Measurements from ENCODE around the gene TATDN2. TPM values are rescaled to one million over a fixed set of nuclear protein-coding genes. Genes with fewer than 3 reads are reported as not detected.

TATDN2 gene
- total RNA-seq, 1 experiment from 2014 or later = 30.4 TPM

GRCh38 chr3:10205451-10206165 is 42.7 kb upstream of the TATDN2 start:
- Histone ChIP-seq H3K9me3 (ENCODE audit: control insufficient read depth, insufficient read depth, low read depth, low read length) (no peaks in the 10 kb centered on the region), H3K4me3 (ENCODE audit: low read depth in 2 of 2, low read length in 2 of 2) (no peak overlapping the region), H3K36me3 (ENCODE audit: control insufficient read depth, insufficient read depth, low read length) (no peaks in the 10 kb centered on the region; the same call in 1 of the 2 replicates), H3K27ac (ENCODE audit: low read length) (peak overlapping the region; percentile 96), H3K4me1 (ENCODE audit: control insufficient read depth, insufficient read depth, low read length) (peaks cover 45% of the 10 kb centered on the region), H3K27me3 (ENCODE audit: control insufficient read depth, insufficient read depth, low read length) (no peaks in the 10 kb centered on the region)
- ChIA-PET POLR2A (interaction anchor here (0.6 kb wide), 3 partner anchors 17 to 53 kb away, joined by 3 to 4 read pairs (median 4); no protein-coding TSS in a partner anchor), CTCF (interaction anchor here (0.6 to 2.2 kb wide), 3 partner anchors 14 to 140 kb away, joined by 3 to 16 read pairs (median 6); no protein-coding TSS in a partner anchor)
- DNase-seq (ENCODE audit: low read depth, low spot score) (peak; percentile 92), ATAC-seq (peak; percentile 83)
- intact Hi-C loops (cut with micrococcal nuclease; ENCODE audit: unreplicated experiment) = no loop called here
- BruUV-seq (replicated peaks) = no TSS peak
- peak; percentile 63; the same call in 1 of the 2 replicates for TF ChIP-seq POLR2AphosphoS5 (IDR thresholded peaks at IDR 0.05; ENCODE audit: low read depth, low read length)
- TF ChIP-seq TCF7L2 (IDR thresholded peaks at IDR 0.05; ENCODE audit: low read depth, low read length) = no peak; the same call in 1 of the 2 replicates
- in situ Hi-C loops (cut with HindIII; ENCODE audit: low pct_unique_long_range_greater_than_20kb, low sequenced_read_pairs) = no loop called here

DNA sequence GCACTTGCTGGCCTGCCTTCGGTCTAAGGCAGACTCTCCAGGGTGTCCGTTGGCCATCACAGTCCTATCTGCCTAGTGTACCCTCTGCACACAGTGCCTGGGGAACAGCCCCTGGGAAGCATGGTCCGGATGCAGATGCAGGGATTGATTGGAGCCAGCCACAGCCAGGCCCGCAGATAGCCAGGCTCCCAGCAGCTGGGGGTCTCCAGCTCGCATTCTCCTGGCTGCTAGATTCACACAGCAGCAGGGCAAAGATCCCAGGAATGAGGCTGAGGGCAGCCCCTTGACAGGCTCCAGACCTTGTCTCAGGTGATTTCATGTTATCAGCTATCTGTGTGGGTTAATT is 42.1 kb upstream of the TATDN2 start:
- ChIA-PET CTCF (interaction anchor here (0.6 kb wide), 1 partner anchor 140 kb away, joined by 6 read pairs; no protein-coding TSS in a partner anchor), POLR2A (interaction anchor here (0.6 kb wide), 2 partner anchors 18 to 52 kb away, joined by 3 to 4 read pairs; no protein-coding TSS in a partner anchor)
- no peaks in the 10 kb centered on the region; the same call in 1 of the 2 replicates for H3K36me3 ChIP-seq (ENCODE audit: control insufficient read depth, insufficient read depth, low read length)
- no TSS peak for BruUV-seq (replicated peaks)
- intact Hi-C loops (cut with micrococcal nuclease; ENCODE audit: unreplicated experiment) = no loop called here
- TF ChIP-seq CTCF (IDR thresholded peaks at IDR 0.05) = no peak
- TF ChIP-seq POLR2AphosphoS5 (IDR thresholded peaks at IDR 0.05; ENCODE audit: low read depth, low read length) = no peak
- TF ChIP-seq TCF7L2 (IDR thresholded peaks at IDR 0.05; ENCODE audit: low read depth, low read length) = no peak
- TF ChIP-seq, protein P1, sequence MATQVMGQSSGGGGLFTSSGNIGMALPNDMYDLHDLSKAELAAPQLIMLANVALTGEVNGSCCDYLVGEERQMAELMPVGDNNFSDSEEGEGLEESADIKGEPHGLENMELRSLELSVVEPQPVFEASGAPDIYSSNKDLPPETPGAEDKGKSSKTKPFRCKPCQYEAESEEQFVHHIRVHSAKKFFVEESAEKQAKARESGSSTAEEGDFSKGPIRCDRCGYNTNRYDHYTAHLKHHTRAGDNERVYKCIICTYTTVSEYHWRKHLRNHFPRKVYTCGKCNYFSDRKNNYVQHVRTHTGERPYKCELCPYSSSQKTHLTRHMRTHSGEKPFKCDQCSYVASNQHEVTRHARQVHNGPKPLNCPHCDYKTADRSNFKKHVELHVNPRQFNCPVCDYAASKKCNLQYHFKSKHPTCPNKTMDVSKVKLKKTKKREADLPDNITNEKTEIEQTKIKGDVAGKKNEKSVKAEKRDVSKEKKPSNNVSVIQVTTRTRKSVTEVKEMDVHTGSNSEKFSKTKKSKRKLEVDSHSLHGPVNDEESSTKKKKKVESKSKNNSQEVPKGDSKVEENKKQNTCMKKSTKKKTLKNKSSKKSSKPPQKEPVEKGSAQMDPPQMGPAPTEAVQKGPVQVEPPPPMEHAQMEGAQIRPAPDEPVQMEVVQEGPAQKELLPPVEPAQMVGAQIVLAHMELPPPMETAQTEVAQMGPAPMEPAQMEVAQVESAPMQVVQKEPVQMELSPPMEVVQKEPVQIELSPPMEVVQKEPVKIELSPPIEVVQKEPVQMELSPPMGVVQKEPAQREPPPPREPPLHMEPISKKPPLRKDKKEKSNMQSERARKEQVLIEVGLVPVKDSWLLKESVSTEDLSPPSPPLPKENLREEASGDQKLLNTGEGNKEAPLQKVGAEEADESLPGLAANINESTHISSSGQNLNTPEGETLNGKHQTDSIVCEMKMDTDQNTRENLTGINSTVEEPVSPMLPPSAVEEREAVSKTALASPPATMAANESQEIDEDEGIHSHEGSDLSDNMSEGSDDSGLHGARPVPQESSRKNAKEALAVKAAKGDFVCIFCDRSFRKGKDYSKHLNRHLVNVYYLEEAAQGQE (IDR thresholded peaks at IDR 0.05; ENCODE audit: insufficient read depth in 1 of 2, low read depth in 2 of 2, low read length in 1 of 2) = no peak
- TF ChIP-seq SIN3A (IDR thresholded peaks at IDR 0.05; ENCODE audit: borderline replicate concordance, insufficient read depth, low read depth, low read length) = no peak
- in situ Hi-C loops (cut with HindIII; ENCODE audit: low pct_unique_long_range_greater_than_20kb, low sequenced_read_pairs) = no loop called here
- DNase-seq (ENCODE audit: low read depth, low spot score) = no peak
- ATAC-seq = peak; percentile 4; the same call in 1 of the 2 replicates
- peaks cover 44% of the 10 kb centered on the region for H3K4me1 ChIP-seq (ENCODE audit: control insufficient read depth, insufficient read depth, low read length)
- no peaks in the 10 kb centered on the region for H3K9me3 ChIP-seq (ENCODE audit: control insufficient read depth, insufficient read depth, low read depth, low read length)
- no peak overlapping the region for H3K4me3 ChIP-seq (ENCODE audit: low read depth in 2 of 2, low read length in 2 of 2)
- H3K27me3 ChIP-seq (ENCODE audit: control insufficient read depth, insufficient read depth, low read length) = no peaks in the 10 kb centered on the region
- peak overlapping the region; percentile 96 for H3K27ac ChIP-seq (ENCODE audit: low read length)
